ENCODE data around the gene SENP7.

The SENP7 gene

GRCh38 chr3:101278727-101279126, 234.3 kb downstream of the SENP7 start:
- TF ChIP-seq GATA3 (IDR thresholded peaks at IDR 0.05; ENCODE audit: low read depth, low read length), result no peak
- TF ChIP-seq GATA2 (IDR thresholded peaks at IDR 0.05; ENCODE audit: low read depth, low read length), result no peak

Data from SH-SY5Y (cell line).